ENCODE measurements around the gene RASGRF1. TPM values are rescaled to one million over a fixed set of nuclear protein-coding genes. Genes with fewer than 3 reads are reported as not detected.

RASGRF1 gene
- total RNA-seq, 1 experiment from 2014 or later: 0.59 TPM

DNA sequence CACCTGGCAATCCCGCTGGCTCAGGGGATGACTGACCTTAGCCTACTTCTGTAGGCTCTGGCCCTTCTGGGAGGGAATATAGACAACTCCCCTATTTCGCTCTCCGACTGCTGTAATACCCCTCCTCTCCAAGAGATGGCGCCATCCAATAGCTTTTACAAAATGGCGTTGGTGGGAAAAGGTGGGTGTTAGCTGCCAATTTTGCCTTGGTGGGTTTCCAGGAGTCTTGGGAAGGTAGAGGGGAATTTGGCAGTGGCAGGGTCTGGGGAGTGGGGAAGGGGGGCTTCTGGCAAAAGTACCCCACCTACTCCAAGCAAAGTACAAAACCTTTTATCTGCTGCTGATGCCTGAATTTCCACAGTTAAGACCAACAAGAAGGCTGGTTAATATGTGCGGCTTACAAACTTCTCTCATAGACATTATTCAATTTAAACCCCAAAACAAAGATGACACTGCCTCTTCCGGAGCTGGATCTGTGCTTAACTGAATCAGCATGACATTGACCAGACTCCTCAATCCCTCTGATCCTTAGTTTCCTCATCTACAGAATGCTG is 62.1 kb downstream of the RASGRF1 start:
- TF ChIP-seq, protein P1, sequence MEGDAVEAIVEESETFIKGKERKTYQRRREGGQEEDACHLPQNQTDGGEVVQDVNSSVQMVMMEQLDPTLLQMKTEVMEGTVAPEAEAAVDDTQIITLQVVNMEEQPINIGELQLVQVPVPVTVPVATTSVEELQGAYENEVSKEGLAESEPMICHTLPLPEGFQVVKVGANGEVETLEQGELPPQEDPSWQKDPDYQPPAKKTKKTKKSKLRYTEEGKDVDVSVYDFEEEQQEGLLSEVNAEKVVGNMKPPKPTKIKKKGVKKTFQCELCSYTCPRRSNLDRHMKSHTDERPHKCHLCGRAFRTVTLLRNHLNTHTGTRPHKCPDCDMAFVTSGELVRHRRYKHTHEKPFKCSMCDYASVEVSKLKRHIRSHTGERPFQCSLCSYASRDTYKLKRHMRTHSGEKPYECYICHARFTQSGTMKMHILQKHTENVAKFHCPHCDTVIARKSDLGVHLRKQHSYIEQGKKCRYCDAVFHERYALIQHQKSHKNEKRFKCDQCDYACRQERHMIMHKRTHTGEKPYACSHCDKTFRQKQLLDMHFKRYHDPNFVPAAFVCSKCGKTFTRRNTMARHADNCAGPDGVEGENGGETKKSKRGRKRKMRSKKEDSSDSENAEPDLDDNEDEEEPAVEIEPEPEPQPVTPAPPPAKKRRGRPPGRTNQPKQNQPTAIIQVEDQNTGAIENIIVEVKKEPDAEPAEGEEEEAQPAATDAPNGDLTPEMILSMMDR (IDR thresholded peaks at IDR 0.05): peak; percentile 94
- no peak for TF ChIP-seq POLR2AphosphoS5 (IDR thresholded peaks at IDR 0.05; ENCODE audit: low read depth, low read length)
- no peak for TF ChIP-seq TCF7L2 (IDR thresholded peaks at IDR 0.05; ENCODE audit: low read depth, low read length)
- TF ChIP-seq, protein P2, sequence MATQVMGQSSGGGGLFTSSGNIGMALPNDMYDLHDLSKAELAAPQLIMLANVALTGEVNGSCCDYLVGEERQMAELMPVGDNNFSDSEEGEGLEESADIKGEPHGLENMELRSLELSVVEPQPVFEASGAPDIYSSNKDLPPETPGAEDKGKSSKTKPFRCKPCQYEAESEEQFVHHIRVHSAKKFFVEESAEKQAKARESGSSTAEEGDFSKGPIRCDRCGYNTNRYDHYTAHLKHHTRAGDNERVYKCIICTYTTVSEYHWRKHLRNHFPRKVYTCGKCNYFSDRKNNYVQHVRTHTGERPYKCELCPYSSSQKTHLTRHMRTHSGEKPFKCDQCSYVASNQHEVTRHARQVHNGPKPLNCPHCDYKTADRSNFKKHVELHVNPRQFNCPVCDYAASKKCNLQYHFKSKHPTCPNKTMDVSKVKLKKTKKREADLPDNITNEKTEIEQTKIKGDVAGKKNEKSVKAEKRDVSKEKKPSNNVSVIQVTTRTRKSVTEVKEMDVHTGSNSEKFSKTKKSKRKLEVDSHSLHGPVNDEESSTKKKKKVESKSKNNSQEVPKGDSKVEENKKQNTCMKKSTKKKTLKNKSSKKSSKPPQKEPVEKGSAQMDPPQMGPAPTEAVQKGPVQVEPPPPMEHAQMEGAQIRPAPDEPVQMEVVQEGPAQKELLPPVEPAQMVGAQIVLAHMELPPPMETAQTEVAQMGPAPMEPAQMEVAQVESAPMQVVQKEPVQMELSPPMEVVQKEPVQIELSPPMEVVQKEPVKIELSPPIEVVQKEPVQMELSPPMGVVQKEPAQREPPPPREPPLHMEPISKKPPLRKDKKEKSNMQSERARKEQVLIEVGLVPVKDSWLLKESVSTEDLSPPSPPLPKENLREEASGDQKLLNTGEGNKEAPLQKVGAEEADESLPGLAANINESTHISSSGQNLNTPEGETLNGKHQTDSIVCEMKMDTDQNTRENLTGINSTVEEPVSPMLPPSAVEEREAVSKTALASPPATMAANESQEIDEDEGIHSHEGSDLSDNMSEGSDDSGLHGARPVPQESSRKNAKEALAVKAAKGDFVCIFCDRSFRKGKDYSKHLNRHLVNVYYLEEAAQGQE (IDR thresholded peaks at IDR 0.05; ENCODE audit: insufficient read depth in 1 of 2, low read depth in 2 of 2, low read length in 1 of 2): no peak
- no peak overlapping the region for H3K4me3 ChIP-seq (ENCODE audit: low read depth in 2 of 2, low read length in 2 of 2)
- BruUV-seq (replicated peaks): no TSS peak
- CTCF ChIA-PET: interaction anchor here (0.5 to 1.8 kb wide), 8 partner anchors 9 to 282 kb away, joined by 3 to 28 read pairs (median 4); partner anchors contain the start of gene TMED3
- peak; percentile 70 for ATAC-seq
- in situ Hi-C loops (cut with HindIII; ENCODE audit: low pct_unique_long_range_greater_than_20kb, low sequenced_read_pairs) (no loop called here), intact Hi-C loops (cut with micrococcal nuclease; ENCODE audit: unreplicated experiment) (loop anchor here (1.0 kb wide), 1 partner anchor 156 kb away; no protein-coding TSS in a partner anchor)
- H3K36me3 ChIP-seq (ENCODE audit: control insufficient read depth, insufficient read depth, low read length): no peaks in the 10 kb centered on the region
- no peaks in the 10 kb centered on the region for H3K9me3 ChIP-seq (ENCODE audit: control insufficient read depth, insufficient read depth, low read depth, low read length)
- H3K4me1 ChIP-seq (ENCODE audit: control insufficient read depth, insufficient read depth, low read length): no peaks in the 10 kb centered on the region
- POLR2A ChIA-PET: interaction anchor here (0.6 kb wide), 1 partner anchor 124 kb away, joined by 3 read pairs; no protein-coding TSS in a partner anchor
- H3K27ac ChIP-seq (ENCODE audit: low read length): peak overlapping the region; percentile 2; the same call in 1 of the 2 replicates
- no peaks in the 10 kb centered on the region for H3K27me3 ChIP-seq (ENCODE audit: control insufficient read depth, insufficient read depth, low read length)
- DNase-seq (ENCODE audit: low read depth, low spot score): peak; percentile 52

DNA sequence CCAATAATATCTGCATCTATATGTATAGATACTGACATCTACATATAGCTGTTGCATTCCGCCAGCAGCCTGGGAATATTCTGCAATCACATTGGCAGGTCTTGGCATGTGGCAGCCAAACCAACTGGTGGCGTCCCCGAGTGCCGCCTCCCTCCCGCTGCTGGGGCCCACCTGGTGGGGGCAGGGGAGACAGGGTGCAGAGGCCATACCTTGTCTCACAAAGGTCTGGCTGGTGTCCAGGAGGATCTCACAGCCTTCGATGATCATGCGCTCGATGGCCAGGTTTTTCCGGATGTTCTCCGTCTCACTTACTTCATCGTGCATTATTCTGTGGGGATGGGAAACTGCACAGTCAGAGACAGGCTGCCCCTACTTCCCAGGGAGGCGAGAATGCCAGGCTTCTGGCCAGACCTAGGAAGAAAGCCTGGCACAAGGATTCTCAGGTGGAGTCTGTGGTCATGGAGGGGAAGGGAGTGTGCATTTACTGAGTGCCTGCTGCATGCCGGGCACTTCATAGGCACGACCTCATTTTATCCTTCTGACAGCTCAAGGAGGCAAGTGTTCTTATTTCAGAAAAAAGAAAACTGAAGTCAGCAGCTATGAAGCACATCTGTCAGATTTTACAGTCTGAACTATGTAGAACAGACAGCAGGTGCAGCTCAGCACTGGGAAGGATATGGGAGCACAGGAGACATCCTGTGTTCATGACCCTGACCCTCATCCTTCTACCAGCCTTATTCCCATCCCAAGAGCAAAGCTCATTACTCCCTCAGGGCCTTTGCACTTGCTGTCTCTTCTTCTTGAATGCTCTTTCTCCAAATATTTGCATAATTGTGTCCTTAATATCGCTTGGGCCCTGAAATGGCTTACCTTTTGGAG is 62.8 kb downstream of the RASGRF1 start:
- intact Hi-C loops (cut with micrococcal nuclease; ENCODE audit: unreplicated experiment) (loop anchor here (1.0 kb wide), 1 partner anchor 157 kb away; no protein-coding TSS in a partner anchor), in situ Hi-C loops (cut with HindIII; ENCODE audit: low pct_unique_long_range_greater_than_20kb, low sequenced_read_pairs) (no loop called here)
- DNase-seq (ENCODE audit: low read depth, low spot score) (no peak), ATAC-seq (no peak)
- CTCF ChIA-PET: interaction anchor here (0.5 to 1.8 kb wide), 7 partner anchors 8 to 283 kb away, joined by 3 to 28 read pairs (median 4); partner anchors contain the start of gene TMED3
- POLR2A ChIA-PET: interaction anchor here (0.6 kb wide), 1 partner anchor 124 kb away, joined by 3 read pairs; no protein-coding TSS in a partner anchor
- Histone ChIP-seq H3K4me3 (ENCODE audit: low read depth in 2 of 2, low read length in 2 of 2) (no peak overlapping the region), H3K4me1 (ENCODE audit: control insufficient read depth, insufficient read depth, low read length) (no peaks in the 10 kb centered on the region), H3K27me3 (ENCODE audit: control insufficient read depth, insufficient read depth, low read length) (no peaks in the 10 kb centered on the region), H3K36me3 (ENCODE audit: control insufficient read depth, insufficient read depth, low read length) (no peaks in the 10 kb centered on the region), H3K9me3 (ENCODE audit: control insufficient read depth, insufficient read depth, low read depth, low read length) (no peaks in the 10 kb centered on the region), H3K27ac (ENCODE audit: low read length) (no peak overlapping the region)
- BruUV-seq (replicated peaks): no TSS peak
- TF ChIP-seq POLR2AphosphoS5 (IDR thresholded peaks at IDR 0.05; ENCODE audit: low read depth, low read length) (no peak), TCF7L2 (IDR thresholded peaks at IDR 0.05; ENCODE audit: low read depth, low read length) (no peak), SIN3A (IDR thresholded peaks at IDR 0.05; ENCODE audit: borderline replicate concordance, insufficient read depth, low read depth, low read length) (no peak)
- TF ChIP-seq, protein P1 (IDR thresholded peaks at IDR 0.05): no peak
- TF ChIP-seq, protein P2 (IDR thresholded peaks at IDR 0.05; ENCODE audit: insufficient read depth in 1 of 2, low read depth in 2 of 2, low read length in 1 of 2): no peak

Measured in Panc1 (cell line).